ENCODE results near the gene ENTPD2. TPM values are rescaled to one million over a fixed set of nuclear protein-coding genes. Genes with fewer than 3 reads are reported as not detected.

The ENTPD2 gene
- total RNA-seq, 1 experiment from 2014 or later, result 9.0 TPM

DNA sequence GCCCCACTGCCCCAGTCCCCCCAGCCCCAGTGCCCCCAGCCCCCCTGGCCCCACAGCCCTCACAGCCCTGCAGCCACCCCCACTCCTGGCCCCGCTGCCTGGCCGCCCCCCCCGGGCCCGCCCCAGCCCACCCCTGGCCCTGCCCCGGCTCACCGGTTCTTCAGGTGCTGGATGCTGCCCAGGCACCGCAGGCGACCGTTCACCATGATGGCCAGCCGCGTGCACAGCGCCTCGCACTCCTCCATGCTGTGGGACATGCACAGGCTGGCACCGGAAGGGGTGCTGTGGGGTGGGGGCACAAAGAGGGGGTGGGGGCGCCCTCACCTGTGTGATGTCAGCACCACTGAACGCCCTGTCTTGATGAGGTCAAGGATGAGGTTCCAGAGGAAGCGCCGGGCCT, 44.6 kb downstream of the ENTPD2 start:
- ChIA-PET CTCF (no interaction called here), POLR2A (ENCODE audit: unreplicated experiment) (no interaction called here)
- Histone ChIP-seq H3K9me2 (ENCODE audit: insufficient read depth) (no peaks in the 10 kb centered on the region), H3K36me3 (ENCODE audit: low read depth) (no peaks in the 10 kb centered on the region), H3F3A (ENCODE audit: insufficient read depth, low read depth) (0 out of 2 replicates have a peak, but pooled peaks cover 5% of the 10 kb centered on the region), H3K4me2 (no peak overlapping the region), H3K79me2 (ENCODE audit: low read depth) (no peaks in the 10 kb centered on the region), H3K9me3 (ENCODE audit: insufficient read depth, low read depth) (no peaks in the 10 kb centered on the region), H3K27me3 (ENCODE audit: insufficient read depth, low read depth) (no peaks in the 10 kb centered on the region), H3K4me3 (no peak overlapping the region), H4K20me1 (ENCODE audit: insufficient read depth) (no peaks in the 10 kb centered on the region), H3K4me1 (replicated peaks; ENCODE audit: insufficient read depth) (no peaks in the 10 kb centered on the region), H3K27ac (no peak overlapping the region), H2AFZ (no peak overlapping the region)
- intact Hi-C loops (cut with micrococcal nuclease; ENCODE audit: unreplicated experiment), result no loop called here
- TF ChIP-seq, protein P1, sequence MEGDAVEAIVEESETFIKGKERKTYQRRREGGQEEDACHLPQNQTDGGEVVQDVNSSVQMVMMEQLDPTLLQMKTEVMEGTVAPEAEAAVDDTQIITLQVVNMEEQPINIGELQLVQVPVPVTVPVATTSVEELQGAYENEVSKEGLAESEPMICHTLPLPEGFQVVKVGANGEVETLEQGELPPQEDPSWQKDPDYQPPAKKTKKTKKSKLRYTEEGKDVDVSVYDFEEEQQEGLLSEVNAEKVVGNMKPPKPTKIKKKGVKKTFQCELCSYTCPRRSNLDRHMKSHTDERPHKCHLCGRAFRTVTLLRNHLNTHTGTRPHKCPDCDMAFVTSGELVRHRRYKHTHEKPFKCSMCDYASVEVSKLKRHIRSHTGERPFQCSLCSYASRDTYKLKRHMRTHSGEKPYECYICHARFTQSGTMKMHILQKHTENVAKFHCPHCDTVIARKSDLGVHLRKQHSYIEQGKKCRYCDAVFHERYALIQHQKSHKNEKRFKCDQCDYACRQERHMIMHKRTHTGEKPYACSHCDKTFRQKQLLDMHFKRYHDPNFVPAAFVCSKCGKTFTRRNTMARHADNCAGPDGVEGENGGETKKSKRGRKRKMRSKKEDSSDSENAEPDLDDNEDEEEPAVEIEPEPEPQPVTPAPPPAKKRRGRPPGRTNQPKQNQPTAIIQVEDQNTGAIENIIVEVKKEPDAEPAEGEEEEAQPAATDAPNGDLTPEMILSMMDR (conservative IDR thresholded peaks at IDR 0.05), result no peak
- TF ChIP-seq EZH2 (IDR thresholded peaks at IDR 0.05; ENCODE audit: low read depth), result no peak
- BruUV-seq (replicated peaks), result no TSS peak
- DNase-seq, result no peak

DNA sequence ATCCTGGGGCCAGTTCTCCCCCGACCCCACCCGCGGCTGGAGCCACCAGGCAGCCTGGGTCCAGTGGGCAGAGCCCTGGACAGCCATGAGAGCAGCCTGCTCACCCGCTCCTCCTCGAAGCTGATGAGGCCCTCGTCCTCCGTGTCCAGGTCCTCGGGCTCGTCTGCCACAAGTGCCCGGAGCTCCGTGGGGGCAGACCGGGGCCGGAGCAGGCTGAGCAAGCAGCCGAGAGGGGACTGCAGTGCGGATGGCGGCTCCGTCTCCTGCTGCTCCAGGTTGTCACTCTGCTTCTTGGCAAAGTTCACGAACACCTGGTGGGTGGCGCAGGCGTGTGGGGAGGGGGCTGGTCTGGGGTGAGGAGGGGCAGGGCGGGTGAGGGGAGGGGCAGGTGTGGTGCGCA, 45.5 kb downstream of the ENTPD2 start:
- DNase-seq, result no peak
- BruUV-seq (replicated peaks), result no TSS peak
- H3K4me3 ChIP-seq, result no peak overlapping the region
- H3F3A ChIP-seq (ENCODE audit: insufficient read depth, low read depth), result 0 out of 2 replicates have a peak, but pooled peaks cover 5% of the 10 kb centered on the region
- H3K4me1 ChIP-seq (replicated peaks; ENCODE audit: insufficient read depth), result no peaks in the 10 kb centered on the region
- H3K36me3 ChIP-seq (ENCODE audit: low read depth), result no peaks in the 10 kb centered on the region
- no peak for TF ChIP-seq EZH2 (IDR thresholded peaks at IDR 0.05; ENCODE audit: low read depth)
- TF ChIP-seq, protein P1 (conservative IDR thresholded peaks at IDR 0.05), result no peak
- no peaks in the 10 kb centered on the region for H3K9me3 ChIP-seq (ENCODE audit: insufficient read depth, low read depth)
- H3K79me2 ChIP-seq (ENCODE audit: low read depth), result no peaks in the 10 kb centered on the region
- H3K27ac ChIP-seq, result no peak overlapping the region
- POLR2A ChIA-PET (ENCODE audit: unreplicated experiment), result no interaction called here
- no peak overlapping the region for H2AFZ ChIP-seq
- no peaks in the 10 kb centered on the region for H3K9me2 ChIP-seq (ENCODE audit: insufficient read depth)
- no peaks in the 10 kb centered on the region for H3K27me3 ChIP-seq (ENCODE audit: insufficient read depth, low read depth)
- CTCF ChIA-PET, result no interaction called here
- intact Hi-C loops (cut with micrococcal nuclease; ENCODE audit: unreplicated experiment), result no loop called here
- no peak overlapping the region for H3K4me2 ChIP-seq
- no peaks in the 10 kb centered on the region for H4K20me1 ChIP-seq (ENCODE audit: insufficient read depth)

DNA sequence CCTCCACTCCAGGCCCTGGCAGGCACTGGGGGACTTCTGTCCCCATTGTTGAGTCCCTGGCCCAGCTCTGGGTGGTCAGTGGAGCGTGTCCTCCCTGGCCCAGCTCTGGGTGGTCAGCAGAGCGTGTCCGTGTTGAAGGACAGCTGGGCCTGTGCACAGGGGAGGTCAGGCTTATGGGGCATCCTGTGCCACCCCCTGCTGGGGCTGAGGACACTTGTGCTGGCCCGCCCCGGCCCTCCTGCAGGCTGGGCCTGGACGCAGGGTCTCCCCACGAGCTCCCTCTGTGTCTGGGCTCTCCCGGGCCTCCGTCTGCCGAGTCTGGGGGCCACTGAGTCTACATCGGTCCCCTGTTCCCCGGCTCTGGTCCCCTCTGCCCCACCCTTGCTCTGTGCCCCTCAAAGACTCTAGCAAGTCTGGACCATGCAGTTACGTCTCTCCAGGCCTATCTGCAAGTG, 46.0 kb downstream of the ENTPD2 start:
- no peaks in the 10 kb centered on the region for H3K27me3 ChIP-seq (ENCODE audit: insufficient read depth, low read depth)
- H2AFZ ChIP-seq, result no peak overlapping the region
- H3K79me2 ChIP-seq (ENCODE audit: low read depth), result no peaks in the 10 kb centered on the region
- H4K20me1 ChIP-seq (ENCODE audit: insufficient read depth), result no peaks in the 10 kb centered on the region
- intact Hi-C loops (cut with micrococcal nuclease; ENCODE audit: unreplicated experiment), result no loop called here
- no peaks in the 10 kb centered on the region for H3K9me3 ChIP-seq (ENCODE audit: insufficient read depth, low read depth)
- no peak overlapping the region for H3K4me2 ChIP-seq
- DNase-seq, result no peak
- TF ChIP-seq, protein P1 (conservative IDR thresholded peaks at IDR 0.05), result no peak
- no peak for TF ChIP-seq EZH2 (IDR thresholded peaks at IDR 0.05; ENCODE audit: low read depth)
- H3K27ac ChIP-seq, result no peak overlapping the region
- H3K4me3 ChIP-seq, result no peak overlapping the region
- CTCF ChIA-PET, result no interaction called here
- H3F3A ChIP-seq (ENCODE audit: insufficient read depth, low read depth), result 0 out of 2 replicates have a peak, but pooled peaks cover 5% of the 10 kb centered on the region
- H3K4me1 ChIP-seq (replicated peaks; ENCODE audit: insufficient read depth), result no peaks in the 10 kb centered on the region
- no TSS peak for BruUV-seq (replicated peaks)
- POLR2A ChIA-PET (ENCODE audit: unreplicated experiment), result no interaction called here
- no peaks in the 10 kb centered on the region for H3K9me2 ChIP-seq (ENCODE audit: insufficient read depth)
- no peaks in the 10 kb centered on the region for H3K36me3 ChIP-seq (ENCODE audit: low read depth)

Data from PC-9 (cell line).